H9 (cell line): ENCODE data around the gene TMTC2. TPM values are rescaled to one million over a fixed set of nuclear protein-coding genes. Genes with fewer than 3 reads are reported as not detected.

ENCODE experiments used
- DNase-seq: peaks from one replicate; pipeline ENCODE4 v3.0.0-alpha.2; 2017
- H2AFZ ChIP-seq: one replicate; pipeline ENCODE4 v1.6.1; 2013; ENCODE audit warnings: mild to moderate bottlenecking, low read length, control low read depth, moderate library complexity
- H2AK5ac ChIP-seq: 2 replicates; pipeline ENCODE4 v1.6.1; 2013; ENCODE audit warnings: low read length, control low read depth, mixed read lengths; ENCODE audit not compliant: insufficient read length
- H2BK120ac ChIP-seq: one replicate; pipeline ENCODE4 v1.6.1; 2013; ENCODE audit warnings: low read depth, mild to moderate bottlenecking, low read length, control low read depth, inconsistent platforms; ENCODE audit not compliant: poor library complexity, severe bottlenecking
- H2BK12ac ChIP-seq: 2 replicates; pipeline ENCODE4 v1.6.1; 2013; ENCODE audit warnings: low read length, control low read depth, mixed read lengths, low read depth; ENCODE audit not compliant: insufficient read length
- H2BK15ac ChIP-seq: 2 replicates; pipeline ENCODE4 v1.6.1; 2013; ENCODE audit warnings: low read depth, low read length, control low read depth
- H2BK20ac ChIP-seq: one replicate; pipeline ENCODE4 v1.6.1; 2013; ENCODE audit warnings: low read depth, mild to moderate bottlenecking, low read length, control low read depth, inconsistent platforms; ENCODE audit not compliant: poor library complexity, severe bottlenecking
- H2BK5ac ChIP-seq: 2 replicates; pipeline ENCODE4 v1.6.1; 2013; ENCODE audit warnings: low read length, control low read depth, mixed read lengths; ENCODE audit not compliant: insufficient read length
- H3K14ac ChIP-seq: 2 replicates; pipeline ENCODE4 v1.6.1; 2013; ENCODE audit warnings: low read length, control low read depth; ENCODE audit not compliant: insufficient read depth
- H3K18ac ChIP-seq: 2 replicates; pipeline ENCODE4 v1.6.1; 2013; ENCODE audit warnings: low read depth, mild to moderate bottlenecking, mixed read lengths, low read length, control low read depth; ENCODE audit not compliant: insufficient read length
- H3K23ac ChIP-seq: 2 replicates; pipeline ENCODE4 v1.6.1; 2013; ENCODE audit warnings: low read length, control low read depth, mixed read lengths, low read depth; ENCODE audit not compliant: insufficient read length
- H3K23me2 ChIP-seq: 2 replicates; pipeline ENCODE4 v1.6.1; 2013; ENCODE audit warnings: low read depth, mild to moderate bottlenecking, mixed read lengths, low read length, control low read depth; ENCODE audit not compliant: insufficient read length, poor library complexity, severe bottlenecking
- H3K27ac ChIP-seq: 2 replicates; pipeline ENCODE4 v1.5.1; 2013; ENCODE audit warnings: low read length, control low read depth, mixed read lengths, low read depth; ENCODE audit not compliant: insufficient read length
- H3K27me3 ChIP-seq: 2 replicates; pipeline ENCODE4 v1.6.1; 2013; ENCODE audit warnings: low read length, control low read depth, inconsistent platforms; ENCODE audit not compliant: insufficient read depth
- H3K4ac ChIP-seq: 2 replicates; pipeline ENCODE4 v1.6.1; 2013; ENCODE audit warnings: low read depth, mild to moderate bottlenecking, control low read depth, inconsistent platforms, low read length, moderate library complexity
- H3K4me1 ChIP-seq: 2 replicates; pipeline ENCODE4 v1.6.1; 2013; ENCODE audit warnings: low read length, control low read depth, inconsistent platforms; ENCODE audit not compliant: insufficient read depth
- H3K4me2 ChIP-seq: 2 replicates; pipeline ENCODE4 v1.6.1; 2013; ENCODE audit warnings: low read length, control low read depth, mixed read lengths; ENCODE audit not compliant: insufficient read length, insufficient read depth
- H3K56ac ChIP-seq: 2 replicates; pipeline ENCODE4 v1.6.1; 2013; ENCODE audit warnings: low read depth, mild to moderate bottlenecking, mixed read lengths, low read length, control low read depth; ENCODE audit not compliant: insufficient read length
- H3K79me1 ChIP-seq: 2 replicates; pipeline ENCODE4 v1.6.1; 2013; ENCODE audit warnings: low read depth, mild to moderate bottlenecking, moderate library complexity, low read length, control low read depth, inconsistent platforms; ENCODE audit not compliant: insufficient read depth, poor library complexity, severe bottlenecking
- H3K79me2 ChIP-seq: 2 replicates; pipeline ENCODE4 v1.6.1; 2013; ENCODE audit warnings: low read length, control low read depth, inconsistent platforms; ENCODE audit not compliant: insufficient read depth
- H3K9ac ChIP-seq: 2 replicates; pipeline ENCODE4 v1.6.1; 2013; ENCODE audit warnings: low read length, control low read depth, mixed read lengths; ENCODE audit not compliant: insufficient read length; ENCODE audit errors: extremely low read depth
- H3K9me3 ChIP-seq: one replicate; pipeline ENCODE4 v1.6.1; 2013; ENCODE audit warnings: low read depth, low read length, inconsistent platforms; ENCODE audit not compliant: control insufficient read depth
- H3T11ph ChIP-seq: one replicate; pipeline ENCODE4 v1.6.1; 2013; ENCODE audit warnings: mild to moderate bottlenecking, low read length, control low read depth, inconsistent platforms
- H4K20me1 ChIP-seq: one replicate; pipeline ENCODE4 v1.6.1; 2013; ENCODE audit not compliant: control insufficient read depth, insufficient read length, insufficient read depth
- H4K5ac ChIP-seq: 2 replicates; pipeline ENCODE4 v1.6.1; 2013; ENCODE audit warnings: low read depth, mild to moderate bottlenecking, mixed read lengths, low read length, control low read depth; ENCODE audit not compliant: insufficient read length
- H4K8ac ChIP-seq: replicated peaks from 2 replicates; pipeline ENCODE4 v1.6.1; 2013; ENCODE audit warnings: low read length, control low read depth, mixed read lengths, low read depth; ENCODE audit not compliant: insufficient read length
- H4K91ac ChIP-seq: 2 replicates; pipeline ENCODE4 v1.6.1; 2013; ENCODE audit warnings: low read depth, mild to moderate bottlenecking, moderate library complexity, mixed read lengths, low read length, control low read depth; ENCODE audit not compliant: insufficient read length
- H3K27ac Mint-ChIP-seq, 3 experiments: 2 replicates in 2 of 3; 3 replicates in 1 of 3; pipeline ENCODE4 v1.8.0; 2020 to 2021; ENCODE audit warnings: mixed read lengths in 3 of 3, mild to moderate bottlenecking in 1 of 3, moderate library complexity in 1 of 3
- H3K27me3 Mint-ChIP-seq: 2 replicates; pipeline ENCODE4 v1.8.0; 2021; ENCODE audit warnings: low read depth, mild to moderate bottlenecking, moderate library complexity, mixed read lengths
- H3K36me3 Mint-ChIP-seq, 3 experiments: 2 replicates in 2 of 3; 3 replicates in 1 of 3; pipeline ENCODE4 v1.8.0; 2020 to 2021; ENCODE audit warnings: low read depth in 3 of 3, mixed read lengths in 3 of 3; ENCODE audit not compliant: insufficient read depth in 1 of 3
- H3K4me1 Mint-ChIP-seq, 2 experiments: 2 replicates each; pipeline ENCODE4 v1.8.0; 2020; ENCODE audit warnings: mixed read lengths in 2 of 2
- H3K4me3 Mint-ChIP-seq, 2 experiments: 2 replicates in 1 of 2; 3 replicates in 1 of 2; pipeline ENCODE4 v1.8.0; 2020 to 2021; ENCODE audit warnings: mild to moderate bottlenecking in 2 of 2, mixed read lengths in 2 of 2, moderate library complexity in 1 of 2
- H3K9me3 Mint-ChIP-seq, 2 experiments: 2 replicates in 1 of 2; 3 replicates in 1 of 2; pipeline ENCODE4 v1.8.0; 2020; ENCODE audit warnings: mild to moderate bottlenecking in 2 of 2, mixed read lengths in 2 of 2, moderate library complexity in 1 of 2
- WGBS: extraction: QIAGEN DNeasy Blood & Tissue Kit; methylation state at CpG from one replicate; pipeline ENCODE4 v1.1.7; 2013; ENCODE audit warnings: missing lambda C conversion rate, low lambda C conversion rate, mixed read lengths; ENCODE audit not compliant: insufficient read length; ENCODE audit errors: extremely low coverage; 5-methylcytosine and 5-hydroxymethylcytosine counted together
- total RNA-seq: library from RNA; stranded (reverse); gene quantifications from 2 replicates; pipeline ENCODE4 v1.2.1, GENCODE V29; 2021
- TF ChIP-seq, protein P1 (sequence below): fragments of 200-600 bp; sonication (generic); conservative IDR thresholded peaks from 3 replicates; pipeline ENCODE4 v1.8.0; 2021; ENCODE audit warnings: antibody characterized with exemption, mild to moderate bottlenecking

TMTC2 gene
- total RNA-seq, 1 experiment from 2014 or later: 3.1 TPM

DNA sequence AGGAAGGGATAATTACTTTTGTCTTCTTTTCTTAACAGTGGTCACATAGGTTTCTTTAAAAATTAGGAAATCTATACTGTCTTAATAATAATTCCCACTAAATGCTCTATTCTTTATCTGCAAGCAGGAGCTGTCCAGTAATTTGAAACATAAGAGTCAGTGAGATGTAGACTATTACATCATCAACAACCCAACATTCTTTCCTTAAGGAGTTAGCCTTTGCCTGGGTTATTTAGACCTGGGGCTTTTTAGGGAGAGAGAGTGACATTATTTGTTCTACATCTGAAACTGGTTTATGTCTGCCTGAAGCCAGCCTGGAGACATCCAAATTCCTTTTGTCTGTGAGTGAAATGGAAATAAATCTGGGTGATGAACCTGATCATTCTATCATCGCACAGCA is 294.4 kb downstream of the TMTC2 start:
- Histone ChIP-seq H2AFZ (no peak overlapping the region), H3K56ac (no peak overlapping the region), H3K79me1 (no peaks in the 10 kb centered on the region), H3K27me3 (no peaks in the 10 kb centered on the region), H2BK20ac (no peak overlapping the region), H3K4me1 (no peaks in the 10 kb centered on the region), H3K27ac (no peak overlapping the region), H4K5ac (no peak overlapping the region), H3K4me2 (no peak overlapping the region), H2BK120ac (no peak overlapping the region), H3K18ac (no peak overlapping the region), H2BK15ac (no peak overlapping the region), H2BK5ac (no peak overlapping the region), H4K91ac (no peak overlapping the region), H3K9ac (no peak overlapping the region), H3K23ac (no peak overlapping the region), H3K14ac (no peak overlapping the region), H3K23me2 (no peaks in the 10 kb centered on the region), H2BK12ac (no peak overlapping the region), H3K79me2 (no peaks in the 10 kb centered on the region), H4K20me1 (no peaks in the 10 kb centered on the region), H2AK5ac (no peak overlapping the region), H3T11ph (no peak overlapping the region), H3K9me3 (no peaks in the 10 kb centered on the region), H4K8ac (no peak overlapping the region), H3K4ac (no peak overlapping the region)
- Mint-ChIP-seq H3K27me3 (no peaks in the 10 kb centered on the region), H3K4me3 (no peak overlapping the region), H3K36me3 (peaks cover 0 to 2% (median 0%) of the 10 kb centered on the region in 3 experiments; a peak in 2 of 7 replicates), H3K4me1 (no peaks in the 10 kb centered on the region), H3K27ac (no peak overlapping the region), H3K9me3 (no peaks in the 10 kb centered on the region)
- no CpG with 5 or more reads among the region's 1 CpG for WGBS
- TF ChIP-seq, protein P1, sequence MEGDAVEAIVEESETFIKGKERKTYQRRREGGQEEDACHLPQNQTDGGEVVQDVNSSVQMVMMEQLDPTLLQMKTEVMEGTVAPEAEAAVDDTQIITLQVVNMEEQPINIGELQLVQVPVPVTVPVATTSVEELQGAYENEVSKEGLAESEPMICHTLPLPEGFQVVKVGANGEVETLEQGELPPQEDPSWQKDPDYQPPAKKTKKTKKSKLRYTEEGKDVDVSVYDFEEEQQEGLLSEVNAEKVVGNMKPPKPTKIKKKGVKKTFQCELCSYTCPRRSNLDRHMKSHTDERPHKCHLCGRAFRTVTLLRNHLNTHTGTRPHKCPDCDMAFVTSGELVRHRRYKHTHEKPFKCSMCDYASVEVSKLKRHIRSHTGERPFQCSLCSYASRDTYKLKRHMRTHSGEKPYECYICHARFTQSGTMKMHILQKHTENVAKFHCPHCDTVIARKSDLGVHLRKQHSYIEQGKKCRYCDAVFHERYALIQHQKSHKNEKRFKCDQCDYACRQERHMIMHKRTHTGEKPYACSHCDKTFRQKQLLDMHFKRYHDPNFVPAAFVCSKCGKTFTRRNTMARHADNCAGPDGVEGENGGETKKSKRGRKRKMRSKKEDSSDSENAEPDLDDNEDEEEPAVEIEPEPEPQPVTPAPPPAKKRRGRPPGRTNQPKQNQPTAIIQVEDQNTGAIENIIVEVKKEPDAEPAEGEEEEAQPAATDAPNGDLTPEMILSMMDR: no peak
- no peak for DNase-seq
